Esophagus mucosa (tissue), 1 donor: Measurements from ENCODE around the gene ARHGEF19. TPM values are rescaled to one million over a fixed set of nuclear protein-coding genes. Genes with fewer than 3 reads are reported as not detected.
"Not testable (repeated sequence)": the region's sequence is repeated elsewhere in the genome, so short reads cannot be mapped to it uniquely, and the experiment has no call there.

Source experiments
- ATAC-seq: fragments of 200-7000 bp; cut with Tn5 transposase; one replicate; pipeline ENCODE4 v1.9.1; 2020
- total RNA-seq: library from RNA; stranded (reverse); gene quantifications from one replicate; pipeline ENCODE4 v1.2.4, GENCODE V29; 2023
- donor health status: DM: yes; HTN: yes; CAD: no.

The ARHGEF19 gene
- total RNA-seq, 1 donor from 2014 or later = 21.9 TPM

- no peak for ATAC-seq
These were observed 8.2 kb downstream of the ARHGEF19 start for GRCh38 chr1:16204216-16204615.

DNA sequence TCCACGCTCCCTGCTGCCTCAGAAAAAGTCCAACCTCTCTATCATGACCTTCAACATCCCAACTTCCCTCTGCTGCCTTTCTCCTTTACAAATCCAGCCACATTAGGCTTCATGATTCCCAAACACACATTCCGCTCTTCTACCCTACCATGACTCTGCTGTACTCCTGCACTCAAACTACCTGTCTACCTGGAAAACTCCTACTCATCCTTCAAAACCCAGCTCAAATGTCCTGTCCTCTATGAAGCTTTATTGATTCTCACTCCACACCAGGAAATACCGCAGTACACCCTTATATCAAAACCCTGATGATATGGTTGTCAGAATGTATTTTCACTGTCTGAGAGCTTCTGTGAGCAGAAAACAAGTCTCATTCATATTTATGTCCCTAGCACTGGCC is 8.9 kb downstream of the ARHGEF19 start:
- no peak for ATAC-seq

DNA sequence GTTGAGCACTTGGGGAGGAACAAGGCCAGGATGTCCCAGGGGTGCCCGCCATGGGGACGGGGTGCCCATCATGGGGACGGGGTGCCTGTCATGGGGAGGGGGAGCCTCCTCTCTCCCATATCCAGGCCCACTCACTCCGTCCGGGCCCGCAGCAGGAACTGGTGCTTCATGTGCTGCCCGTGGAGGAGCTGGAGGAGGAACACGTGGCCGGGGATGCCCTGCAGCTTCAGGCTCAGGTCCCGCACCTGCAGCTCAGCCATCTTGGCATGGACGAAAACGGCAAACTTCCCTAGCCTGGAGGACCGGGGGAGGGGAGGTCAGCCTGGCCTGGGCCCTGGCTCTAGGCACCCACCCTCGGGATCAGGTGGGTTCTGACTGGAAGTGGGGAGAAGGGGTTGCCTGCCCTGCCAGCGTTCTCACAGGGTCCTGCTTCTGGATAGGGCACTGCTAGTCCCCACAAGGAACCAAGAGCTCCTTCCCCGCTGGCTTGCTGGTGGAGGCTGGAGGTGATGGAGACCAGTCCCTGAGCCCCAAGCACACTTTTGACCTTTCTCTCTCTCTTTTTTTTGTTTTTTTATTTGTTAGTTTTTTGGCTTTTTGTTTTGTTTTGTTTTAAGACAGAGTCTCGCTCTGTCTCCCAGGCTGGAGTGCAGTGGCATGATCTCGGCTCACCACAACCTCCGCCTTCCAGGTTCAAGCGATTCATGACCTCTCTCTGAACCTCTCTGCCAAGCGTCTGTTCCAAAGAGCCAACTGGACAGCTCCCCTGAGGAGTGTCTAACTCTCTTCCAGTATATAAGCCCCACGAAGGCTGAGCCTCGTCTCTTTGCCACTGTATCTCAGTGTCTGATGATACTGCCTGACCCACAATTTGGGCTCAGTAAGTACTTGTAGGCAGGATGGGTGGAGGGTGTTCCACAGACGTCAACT is 9.9 kb downstream of the ARHGEF19 start:
- no peak for ATAC-seq

- ATAC-seq = no peak
These were observed 12.8 kb downstream of the ARHGEF19 start for GRCh38 chr1:16199700-16200099.

GRCh38 chr1:16199157-16199501 is 13.3 kb downstream of the ARHGEF19 start:
- ATAC-seq = peak; percentile 33

DNA sequence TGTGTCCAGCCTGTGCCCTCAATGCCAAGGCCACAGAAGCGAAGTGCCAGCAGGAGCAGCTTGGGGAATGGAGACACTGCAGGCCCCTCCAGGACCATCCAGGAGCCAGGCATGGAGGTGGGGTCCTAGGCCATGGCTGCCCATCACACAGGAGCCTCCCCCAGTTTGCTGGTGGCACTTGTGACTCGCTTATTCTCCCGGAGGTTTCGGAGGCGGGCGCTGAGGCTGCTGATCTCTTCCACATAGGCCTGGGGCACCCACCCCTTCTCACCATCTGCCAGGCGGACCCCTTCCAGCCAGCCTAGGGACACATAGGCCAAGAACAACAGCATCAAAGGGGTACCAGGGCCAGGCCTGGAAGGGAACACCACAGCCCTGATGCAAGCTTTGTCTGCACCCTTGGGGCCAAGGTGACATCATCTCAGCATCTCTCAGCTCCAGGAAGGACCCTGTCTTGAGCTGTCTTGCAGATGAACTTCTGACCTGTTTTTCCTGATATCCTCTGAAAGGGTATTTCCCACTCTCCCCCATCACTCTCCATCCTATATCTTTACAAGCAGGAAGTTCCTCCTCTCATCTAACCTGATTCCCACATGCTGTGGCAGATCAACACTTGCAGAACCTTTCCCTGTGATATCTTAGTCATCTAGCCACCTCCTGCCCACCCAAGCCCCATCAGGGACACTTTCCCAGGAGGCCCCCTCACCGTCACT is 13.9 kb downstream of the ARHGEF19 start:
- ATAC-seq = peak; percentile 44

DNA sequence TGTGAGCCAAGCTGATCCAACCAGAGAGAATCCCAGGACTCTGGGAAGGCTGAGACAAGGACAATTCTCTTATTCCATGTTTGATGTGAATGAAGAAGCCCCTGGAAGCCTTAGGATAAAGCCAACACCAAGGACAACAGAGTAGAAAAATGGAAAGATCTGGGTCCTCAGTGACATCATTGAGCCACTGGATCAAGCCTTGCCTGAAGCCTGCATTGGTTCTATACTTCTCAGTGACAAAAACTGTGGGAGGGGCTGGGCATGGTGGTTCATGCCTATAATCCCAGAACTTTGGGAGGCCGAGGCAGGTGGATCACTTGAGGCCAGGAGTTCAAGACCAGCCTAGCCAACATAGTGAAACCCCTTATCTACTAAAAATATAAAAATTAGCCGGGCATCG is 15.6 kb downstream of the ARHGEF19 start:
- ATAC-seq = no peak

DNA sequence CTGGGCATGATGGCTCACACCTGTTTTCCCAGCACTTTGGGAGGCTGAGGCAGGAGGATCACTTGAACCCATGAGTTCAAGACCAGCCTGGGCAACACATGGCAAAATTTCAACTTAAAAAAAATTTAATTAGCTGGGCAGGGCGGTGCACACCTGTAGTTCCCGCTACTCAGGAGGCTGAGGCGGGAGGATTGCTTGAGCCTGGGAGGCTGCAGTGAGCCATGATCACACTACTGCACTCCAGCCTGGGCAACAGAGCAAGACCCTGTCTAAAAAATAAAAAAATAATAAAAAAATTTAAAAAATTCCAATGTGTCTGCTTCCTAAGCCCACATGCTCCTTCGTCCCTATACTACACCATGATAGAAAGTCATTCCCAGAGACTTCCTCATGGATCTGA is 16.3 kb downstream of the ARHGEF19 start:
- ATAC-seq = not testable (repeated sequence)

- no peak for ATAC-seq
These were observed 16.9 kb downstream of the ARHGEF19 start for GRCh38 chr1:16195518-16195905.

DNA sequence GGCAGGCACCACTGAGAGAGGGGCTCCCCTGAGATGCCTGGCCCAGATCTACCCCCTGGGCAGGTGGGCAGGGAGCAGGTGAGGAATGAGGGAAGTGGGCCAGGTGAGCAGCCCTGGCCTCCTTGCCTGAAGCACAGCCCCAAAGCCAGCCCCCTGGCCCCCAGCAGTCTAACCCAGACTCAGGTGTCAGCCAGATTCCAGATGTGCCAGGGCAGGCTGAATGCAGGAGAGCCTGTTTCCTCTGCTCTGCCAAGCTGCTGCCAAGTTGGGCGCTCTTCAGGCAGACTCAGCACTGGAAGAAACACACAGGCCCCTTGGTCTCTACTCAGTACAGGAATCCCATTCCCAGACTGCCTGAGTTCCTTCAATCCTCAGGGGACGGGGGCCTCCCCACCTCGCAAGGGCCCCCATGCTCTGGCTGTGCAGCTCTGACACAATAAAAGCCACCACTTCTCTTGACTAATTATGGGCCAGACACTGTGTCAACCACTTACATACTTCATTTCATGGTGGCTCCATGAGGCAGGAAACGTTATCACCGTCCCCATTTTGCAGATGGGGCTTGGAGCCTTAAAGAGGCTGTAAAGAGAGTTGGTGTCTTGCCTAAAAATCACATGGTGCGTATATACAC is 20.4 kb downstream of the ARHGEF19 start:
- peak; percentile 30 for ATAC-seq

DNA sequence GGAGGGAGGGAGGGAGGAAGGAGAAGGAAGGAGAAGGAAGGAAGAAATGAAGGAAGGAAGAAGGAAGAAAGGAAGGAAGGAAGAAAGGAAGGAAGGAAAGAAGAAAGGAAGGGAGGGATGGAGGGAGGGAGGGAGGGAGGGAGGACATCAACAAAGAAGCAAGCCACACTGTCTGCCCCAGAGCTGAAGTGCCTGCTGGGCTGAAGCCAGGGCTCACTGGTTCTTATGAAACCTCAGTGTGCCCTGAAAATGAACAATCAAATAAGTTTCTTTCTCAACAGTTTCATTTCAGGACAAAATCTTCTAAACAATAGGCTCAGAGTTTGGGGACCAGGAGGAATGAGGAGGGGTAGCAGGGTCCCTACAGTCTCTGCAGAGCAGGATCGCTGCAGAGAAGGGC is 21.1 kb downstream of the ARHGEF19 start:
- no peak for ATAC-seq

DNA sequence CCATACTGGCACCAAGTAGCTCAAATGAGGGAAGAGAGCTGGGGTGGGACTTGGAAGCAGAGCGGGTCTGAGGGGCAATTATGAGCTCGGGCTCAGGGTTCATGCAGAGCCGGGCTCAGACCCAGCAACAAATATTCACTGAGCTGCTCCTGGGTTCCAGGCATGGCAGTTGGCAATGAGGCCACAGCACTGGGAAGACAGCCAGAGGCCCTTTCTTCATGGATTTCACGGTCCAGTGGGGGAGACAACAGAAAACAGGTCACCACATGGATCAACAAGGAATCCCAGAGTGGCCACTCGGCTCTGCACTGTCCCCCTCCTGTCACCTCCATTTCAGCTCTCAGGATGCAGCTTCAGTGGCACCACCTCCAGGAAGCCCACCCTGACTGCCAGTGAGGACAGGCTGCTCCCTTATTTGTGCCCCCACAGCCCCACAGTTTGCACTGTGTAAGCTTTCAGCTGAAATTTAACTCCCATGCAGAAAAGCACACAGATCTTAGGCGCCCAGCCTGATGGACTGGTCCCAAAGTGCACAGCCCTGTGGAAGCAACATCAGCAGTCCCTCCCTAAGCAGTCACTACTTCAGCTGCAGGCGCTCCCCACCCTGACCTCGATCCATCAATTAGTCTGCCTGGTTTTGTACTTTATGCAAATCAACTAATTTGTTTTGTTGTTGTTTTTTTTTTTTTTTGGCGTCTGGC is 22.4 kb downstream of the ARHGEF19 start:
- peak; percentile 30 for ATAC-seq

DNA sequence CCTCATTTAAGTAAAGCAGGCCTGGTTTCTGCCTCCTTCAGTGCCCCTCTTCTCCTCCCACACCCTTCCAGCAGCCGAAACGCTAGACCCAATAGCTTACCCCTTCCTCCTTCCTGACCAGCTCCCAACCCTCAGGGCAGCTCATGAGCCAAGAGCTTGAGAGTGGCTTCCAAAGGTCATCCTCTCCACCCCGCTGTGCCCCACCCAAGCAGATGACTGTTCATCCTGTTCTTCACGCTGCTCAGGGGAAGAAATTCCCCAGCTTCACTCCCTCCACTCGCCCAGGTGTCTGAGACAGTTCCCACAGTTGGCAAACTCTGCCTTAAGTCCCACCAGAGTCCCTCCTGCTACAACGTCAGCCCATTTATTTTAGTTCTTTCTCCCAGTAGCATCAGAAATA is 23.4 kb downstream of the ARHGEF19 start:
- ATAC-seq = peak; percentile 68

GRCh38 chr1:16187748-16188401 is 24.6 kb downstream of the ARHGEF19 start:
- peak; percentile 12 for ATAC-seq

DNA sequence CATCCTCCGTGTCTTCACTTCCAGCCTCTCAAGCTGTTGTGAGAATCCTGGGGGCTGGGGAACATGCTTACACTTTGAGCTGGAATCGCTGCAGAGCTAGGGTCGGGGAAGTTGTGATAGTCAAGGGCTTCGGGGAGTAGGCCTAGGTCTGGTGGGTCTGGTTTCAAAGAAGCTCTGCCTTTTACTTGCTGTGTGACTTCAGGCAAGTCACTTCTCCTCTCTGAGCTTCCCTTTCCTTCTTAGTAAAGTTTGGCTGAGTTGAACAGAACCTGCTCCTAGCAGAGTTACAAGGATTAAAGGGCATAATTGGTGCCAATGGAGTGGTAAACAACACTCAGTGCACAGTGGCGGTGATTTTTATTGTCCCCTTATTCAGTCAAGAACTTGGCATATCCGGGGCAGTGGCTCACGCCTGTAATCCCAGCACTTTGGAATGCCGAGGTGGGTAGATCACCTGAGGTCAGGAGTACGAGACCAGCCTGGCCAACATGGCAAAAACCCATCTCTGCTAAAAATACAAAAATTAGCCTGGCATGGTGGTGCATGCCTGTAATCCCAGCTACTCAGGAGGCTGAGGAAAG is 25.7 kb downstream of the ARHGEF19 start:
- no peak for ATAC-seq

GRCh38 chr1:16184557-16185303 is 27.7 kb downstream of the ARHGEF19 start:
- peak; percentile 70 for ATAC-seq

- peak; percentile 63 for ATAC-seq
These were observed 28.5 kb downstream of the ARHGEF19 start for GRCh38 chr1:16183765-16184556.

DNA sequence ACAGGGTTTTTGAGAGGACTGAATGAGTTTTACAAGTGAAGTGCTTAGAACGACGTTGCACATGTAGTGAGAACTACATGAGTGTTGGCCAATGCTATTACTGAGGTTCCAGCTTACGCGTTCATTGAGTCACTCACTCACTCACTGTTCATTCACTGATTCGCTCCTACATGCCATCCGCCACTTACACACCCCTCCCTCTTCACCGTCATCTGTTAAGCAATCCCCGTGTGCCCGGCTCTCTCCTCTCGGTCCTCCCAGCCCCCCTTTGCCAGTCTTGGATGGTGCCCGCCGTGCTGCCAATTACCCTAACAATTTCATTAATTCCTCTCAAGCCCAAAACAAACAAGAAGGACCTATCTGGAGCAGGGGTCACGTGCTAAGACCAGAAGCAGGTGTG is 29.3 kb downstream of the ARHGEF19 start:
- peak; percentile 65 for ATAC-seq

DNA sequence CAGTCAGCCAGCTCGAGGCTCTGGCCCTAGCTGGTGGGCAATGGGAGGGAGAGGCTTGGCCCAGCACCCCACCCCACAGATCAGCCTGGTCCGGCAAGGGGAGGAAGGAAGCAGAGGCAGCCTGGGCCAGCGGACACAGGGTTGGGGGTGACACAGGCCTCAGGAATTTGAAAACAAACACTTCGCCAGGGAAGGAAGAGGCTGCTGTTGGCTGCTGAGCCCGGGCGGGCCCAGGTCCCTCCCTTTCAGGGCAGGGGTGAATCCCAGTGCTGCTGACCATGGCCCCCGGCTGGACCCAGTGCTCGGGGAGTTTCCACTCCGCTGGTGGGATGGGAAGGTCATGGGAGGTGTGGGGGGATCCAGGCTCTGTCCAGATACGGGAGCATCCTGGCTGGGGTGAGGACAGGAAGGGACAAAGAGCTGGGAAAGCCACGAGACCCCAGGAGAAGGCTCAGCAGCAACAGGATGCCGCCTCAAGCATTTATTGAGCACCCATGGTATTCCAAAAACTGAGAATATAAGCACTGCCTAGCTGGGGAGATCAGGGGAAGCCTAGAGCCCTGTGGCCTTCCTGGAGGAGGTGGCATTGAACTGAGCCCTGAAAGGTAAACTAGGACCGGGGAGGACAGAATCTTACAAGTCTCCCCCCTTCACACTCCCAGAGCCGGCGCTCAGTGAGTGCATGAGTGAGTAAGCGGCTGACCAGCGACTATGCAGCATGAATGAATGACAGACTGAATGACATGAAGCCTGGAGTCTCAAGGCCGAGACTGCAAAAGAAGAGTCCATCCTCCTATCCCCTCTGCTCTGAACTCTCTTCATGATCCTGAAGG is 30.3 kb downstream of the ARHGEF19 start:
- ATAC-seq = peak; percentile 52
